Stimulated activated CD4-positive, alpha-beta T cell treated with anti-CD3 and anti-CD28 coated beads, Interleukin-1b, Interleukin-23, amount 100 ng/mL, for 4 hours (primary cell): Measurements from ENCODE around the gene MEGF11.

Experiments used
- DNase-seq, 2 donors: peaks; one replicate each; pipeline ENCODE4 v3.0.0-alpha.2; 2020; ENCODE audit warnings: low read depth in 2 of 2

MEGF11 gene

GRCh38 chr15:66239514-66239913 lies 14.0 kb downstream of the MEGF11 start:
- DNase-seq: no peak

- DNase-seq: no peak
Observed at GRCh38 chr15:66238318-66238717, 15.2 kb downstream of the MEGF11 start.

GRCh38 chr15:66237513-66238235 lies 15.9 kb downstream of the MEGF11 start:
- DNase-seq: no peak

DNA sequence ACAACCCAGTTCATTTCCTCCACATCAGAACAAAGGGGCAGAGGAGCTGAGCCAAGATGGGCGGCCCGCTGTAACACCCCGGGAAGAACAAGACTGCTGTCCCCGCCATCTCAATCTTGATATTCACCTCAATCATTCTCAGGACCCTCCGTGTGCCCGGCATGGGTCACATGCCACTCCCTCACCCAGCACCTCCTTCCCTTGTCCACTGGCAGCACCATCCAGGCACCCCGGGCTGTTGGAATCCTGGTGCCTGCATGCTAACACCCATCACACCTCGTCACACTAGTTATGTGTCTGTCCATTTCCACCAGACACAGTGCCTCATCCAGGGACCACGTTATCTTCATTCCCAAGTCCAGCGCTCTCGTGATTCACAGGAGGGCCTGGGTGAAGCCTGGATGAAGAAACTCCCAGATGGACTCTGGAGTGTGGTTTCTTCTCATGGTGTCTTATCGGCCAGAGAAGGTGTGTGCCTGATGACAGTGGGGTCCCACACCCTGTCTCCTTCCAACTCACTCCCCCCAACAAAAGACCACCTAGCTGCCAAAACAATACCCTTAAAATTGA lies 16.7 kb downstream of the MEGF11 start:
- DNase-seq: no peak

- no peak for DNase-seq
Observed at GRCh38 chr15:66235866-66236265, 17.7 kb downstream of the MEGF11 start.

DNA sequence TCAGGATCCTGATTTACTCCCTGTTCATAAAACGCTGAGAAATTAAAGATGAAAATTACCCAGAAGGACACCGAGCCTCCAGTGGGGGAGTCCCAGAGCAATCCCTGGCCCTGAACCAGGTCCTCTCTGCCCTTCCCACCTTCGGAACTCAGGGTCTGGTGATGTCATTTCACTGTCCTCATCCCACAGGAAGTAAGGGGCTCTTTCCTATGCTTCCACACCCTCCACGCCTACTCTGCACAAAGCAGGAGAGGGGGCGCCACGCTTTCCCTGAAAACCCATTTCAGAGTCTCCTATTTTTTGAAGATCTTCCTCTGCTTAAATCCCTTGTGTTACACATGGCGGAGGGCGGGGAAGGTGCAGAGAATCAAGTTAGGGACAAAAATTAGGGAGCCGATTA lies 18.8 kb downstream of the MEGF11 start:
- no peak for DNase-seq

GRCh38 chr15:66233487-66234415 lies 19.8 kb downstream of the MEGF11 start:
- no peak for DNase-seq

DNA sequence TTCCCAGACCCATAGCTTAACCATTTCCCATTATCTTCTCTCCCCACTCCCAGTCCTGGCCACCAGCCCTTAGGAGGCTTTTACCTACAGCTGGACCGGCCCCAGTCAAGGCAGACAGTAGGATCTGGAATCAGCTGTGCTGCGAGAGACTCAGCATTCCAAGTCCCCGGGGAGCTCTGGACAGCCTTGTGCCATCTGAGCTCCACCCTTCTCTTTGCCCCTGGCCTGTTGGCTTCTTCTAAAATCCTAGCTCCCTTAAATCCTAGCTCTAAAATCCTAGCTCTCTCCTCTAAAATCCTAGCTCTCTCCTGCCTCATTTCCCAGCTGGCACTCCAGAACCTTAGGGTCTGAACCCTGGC lies 21.3 kb downstream of the MEGF11 start:
- no peak for DNase-seq

DNA sequence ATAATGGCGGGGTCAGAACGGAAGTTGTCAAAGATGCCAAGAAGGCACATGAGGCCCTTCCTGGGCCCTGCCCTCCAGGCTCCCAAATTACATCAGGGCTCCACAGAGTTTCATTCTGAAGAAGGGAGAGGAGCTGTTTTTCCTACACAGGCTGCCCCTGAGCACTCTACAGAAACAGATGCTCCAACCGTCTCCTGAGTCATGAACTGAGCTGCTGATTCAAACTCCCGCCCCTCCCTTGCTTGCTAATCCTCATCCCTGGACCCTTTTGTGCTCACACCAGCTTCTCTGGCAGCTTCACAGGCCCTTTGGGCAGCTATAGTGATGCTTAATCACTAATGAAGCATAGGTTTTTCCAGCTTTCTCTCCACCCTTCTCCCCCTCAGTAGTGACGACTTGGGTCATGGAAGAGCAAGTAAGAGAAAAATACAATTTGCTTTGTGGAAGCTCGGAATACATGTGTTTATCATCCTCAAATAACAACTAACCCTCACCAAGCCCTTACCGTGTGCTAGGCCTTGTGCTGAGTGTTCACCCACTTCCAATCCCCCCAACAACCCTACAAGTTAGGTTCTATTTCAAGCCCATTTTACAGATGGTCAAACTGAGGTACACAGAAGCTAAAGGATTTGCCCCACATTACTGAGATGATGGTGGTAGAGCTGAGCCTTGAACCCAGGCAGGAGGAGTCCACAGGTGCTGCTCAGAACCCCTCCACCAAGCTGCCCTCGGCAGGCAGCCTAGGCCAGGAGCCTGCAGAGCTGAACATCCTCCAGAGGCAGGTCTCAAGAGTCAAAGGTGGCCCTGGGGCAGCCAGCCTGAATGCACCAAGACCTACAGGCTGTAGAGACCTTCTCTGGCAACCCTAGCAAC lies 21.9 kb downstream of the MEGF11 start:
- DNase-seq: no peak

- DNase-seq: no peak
Observed at GRCh38 chr15:66229790-66230465, 23.6 kb downstream of the MEGF11 start.

- DNase-seq: no peak
Observed at GRCh38 chr15:66228807-66229735, 24.5 kb downstream of the MEGF11 start.

DNA sequence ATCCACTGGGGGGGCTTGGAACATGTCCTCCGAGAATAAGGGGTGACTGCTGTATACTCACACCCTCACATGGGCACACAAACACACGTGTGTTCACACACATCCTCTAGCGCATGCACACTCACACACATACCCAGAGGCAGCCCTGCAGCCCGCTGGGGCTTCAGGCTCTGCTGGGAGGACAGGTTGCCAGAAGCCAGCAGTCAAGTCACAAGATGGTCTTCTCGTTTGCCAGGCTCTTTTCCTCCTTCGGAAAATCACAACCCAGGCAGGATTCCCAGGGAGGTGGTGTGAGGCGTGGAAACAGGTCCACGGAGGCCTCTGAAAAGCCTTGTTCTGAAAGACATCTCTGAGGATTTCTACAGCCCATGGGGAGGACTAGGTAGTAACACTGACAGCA lies 26.8 kb downstream of the MEGF11 start:
- DNase-seq: no peak

DNA sequence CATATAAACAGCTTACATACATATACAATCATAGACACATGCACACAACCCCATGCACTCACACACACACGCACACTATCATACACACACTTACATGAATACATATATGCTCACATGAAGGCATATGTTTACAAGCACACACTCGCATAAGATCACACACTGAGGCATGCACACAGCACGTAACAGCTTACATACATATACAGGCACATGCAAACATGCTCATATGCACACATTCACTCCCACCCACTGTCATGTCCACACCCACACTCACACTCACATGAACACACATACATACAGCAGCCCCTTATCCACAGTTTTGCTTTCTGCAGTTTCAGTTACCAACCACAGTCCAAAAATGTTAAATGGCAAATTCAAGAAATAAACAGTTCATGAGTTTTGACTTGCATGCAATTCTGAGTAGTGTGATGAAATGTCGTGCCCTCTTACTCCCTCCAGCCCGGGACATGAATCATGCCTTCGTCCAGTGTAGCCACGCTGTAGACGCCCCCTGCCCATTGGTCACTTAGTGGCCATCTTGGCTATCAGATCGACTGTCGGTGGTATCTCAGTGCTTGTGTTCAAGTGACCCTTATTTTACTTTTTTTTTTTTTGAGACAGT lies 27.8 kb downstream of the MEGF11 start:
- DNase-seq: no peak

DNA sequence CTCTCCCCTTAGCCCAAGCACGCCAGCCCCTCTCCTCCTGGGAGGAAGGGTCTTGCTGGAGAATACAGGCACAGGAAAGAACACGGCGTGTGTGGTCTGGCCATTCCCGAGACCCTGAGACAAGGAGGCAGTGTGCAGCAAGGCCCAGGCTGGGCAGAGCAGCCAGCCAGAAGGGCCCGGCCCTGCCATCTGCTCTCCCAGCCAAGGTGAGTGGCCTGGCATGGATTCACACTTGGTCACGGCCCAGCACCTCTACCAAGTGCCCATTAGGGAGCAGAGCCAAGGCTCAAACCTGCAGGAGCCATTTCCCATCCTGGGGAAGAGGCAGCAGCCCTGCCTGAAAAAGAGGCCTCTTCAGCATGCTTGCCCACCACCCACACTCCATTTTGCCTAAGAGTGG lies 28.6 kb downstream of the MEGF11 start:
- no peak for DNase-seq

DNA sequence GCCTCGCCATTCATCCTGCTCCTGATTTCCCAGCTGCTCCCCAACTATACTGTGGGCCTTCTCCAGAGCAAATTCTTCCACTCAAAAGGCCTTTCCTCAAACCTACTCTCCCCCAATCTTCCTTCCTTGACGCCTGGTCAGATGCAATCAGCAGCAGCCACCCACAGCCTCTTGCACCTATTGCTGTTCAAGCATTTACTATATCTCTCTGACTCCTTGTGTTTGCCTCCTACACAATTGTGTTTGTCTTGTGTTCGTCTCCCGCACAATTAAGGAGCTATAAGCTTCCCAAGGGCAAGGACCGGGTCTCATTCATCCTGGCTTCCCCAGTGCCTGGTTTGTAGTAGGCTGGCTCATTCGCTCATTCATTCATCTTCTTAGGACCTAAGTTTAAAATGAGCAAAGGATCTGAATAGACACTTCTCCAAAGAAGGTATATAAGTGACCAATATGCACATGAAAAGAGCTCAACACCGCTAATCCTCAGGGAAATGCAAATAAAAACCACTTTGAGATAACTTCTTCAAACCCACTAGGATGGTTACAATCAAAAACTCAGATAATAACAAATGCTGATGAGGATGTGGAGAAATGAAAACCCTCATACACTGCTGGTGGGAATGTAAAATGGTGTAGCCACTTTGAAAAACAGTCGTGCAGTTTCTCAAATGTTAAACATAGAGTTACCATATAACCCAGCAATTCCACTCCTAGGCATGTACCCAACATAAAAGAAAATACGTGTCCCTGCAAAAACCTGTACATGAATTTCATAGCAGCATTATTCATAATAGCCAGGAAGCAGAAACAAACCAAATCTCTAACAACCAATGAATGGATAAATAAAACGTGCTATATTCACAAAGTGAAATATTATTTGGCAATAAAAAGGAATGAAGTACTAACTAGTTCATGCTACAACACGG lies 31.0 kb downstream of the MEGF11 start:
- no peak for DNase-seq

DNA sequence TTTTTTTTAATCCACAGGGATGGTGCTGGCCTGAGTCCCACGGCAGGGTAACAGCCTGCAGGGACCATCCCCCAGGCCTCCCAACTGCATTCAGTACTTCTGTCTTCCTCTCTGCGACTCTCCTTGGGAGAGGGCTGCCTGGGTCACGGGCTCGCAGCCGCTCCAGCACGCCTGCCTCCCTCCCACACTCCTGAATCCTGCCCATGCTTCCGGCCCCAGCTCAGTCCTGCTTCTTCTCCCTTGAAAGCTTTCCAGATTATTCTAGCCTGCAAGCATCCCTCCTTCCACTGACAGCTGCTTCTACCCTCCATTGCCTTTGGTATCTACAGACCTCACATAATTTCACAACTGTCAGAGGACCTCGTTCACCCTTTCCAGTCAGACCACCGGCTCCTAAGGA lies 32.4 kb downstream of the MEGF11 start:
- no peak for DNase-seq

DNA sequence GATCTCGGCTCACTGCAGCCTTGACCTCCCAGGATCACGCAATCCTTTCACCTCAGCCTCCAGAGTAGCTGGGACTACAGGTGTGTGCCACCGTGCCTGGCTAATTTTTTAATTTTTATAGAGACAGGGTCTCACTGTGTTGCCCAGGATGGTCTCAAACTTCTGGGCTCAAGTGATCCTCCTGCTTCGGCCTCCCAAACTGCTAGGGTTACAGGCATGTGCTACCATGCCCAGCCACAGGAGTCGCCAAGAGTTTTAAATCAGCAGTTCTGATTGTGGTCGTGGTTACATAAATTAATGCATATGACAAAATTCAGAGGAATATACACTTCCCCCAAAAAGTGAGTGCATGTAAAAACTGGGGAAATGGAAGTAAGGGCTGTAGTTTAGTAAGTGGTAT lies 32.9 kb downstream of the MEGF11 start:
- DNase-seq: no peak

DNA sequence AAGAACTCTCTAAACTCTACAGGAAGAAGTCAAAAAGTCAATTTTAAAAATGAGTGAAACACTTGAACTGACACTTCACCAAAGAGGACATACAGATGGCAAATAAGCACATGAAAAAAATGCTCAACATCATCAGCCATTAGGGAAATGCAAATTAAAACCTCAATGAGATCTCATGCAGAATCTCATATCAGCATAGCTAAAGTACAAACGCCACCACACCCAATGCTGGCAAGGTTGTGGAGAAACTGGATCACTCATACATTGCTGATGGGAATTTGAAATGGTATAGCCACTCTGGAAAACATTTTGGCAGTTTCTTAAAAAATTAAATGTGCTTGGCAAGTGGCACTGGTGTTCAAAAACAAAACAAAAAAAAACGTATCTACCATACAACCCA lies 34.2 kb downstream of the MEGF11 start:
- no peak for DNase-seq

- no peak for DNase-seq
Observed at GRCh38 chr15:66216806-66217205, 36.7 kb downstream of the MEGF11 start.
